HG03025 (cell line): ENCODE results near the gene PNLDC1.
"Not testable (repeated sequence)": the region's sequence is repeated elsewhere in the genome, so short reads cannot be mapped to it uniquely, and the experiment has no call there.

Experiments
- ATAC-seq: cut with Tn5 transposase; IDR thresholded peaks from one replicate; pipeline ENCODE4 v1.9.1; 2021; ENCODE audit warnings: mild to moderate bottlenecking, moderate library complexity; ENCODE audit not compliant: unreplicated experiment, low FRiP score

PNLDC1 gene

GRCh38 chr6:159817951-159818739 is 18.1 kb downstream of the PNLDC1 start:
- ATAC-seq = no peak

- ATAC-seq = no peak
Measured at GRCh38 chr6:159819098-159819497, 19.0 kb downstream of the PNLDC1 start.

- no peak for ATAC-seq
Measured at GRCh38 chr6:159819932-159820640, 20.0 kb downstream of the PNLDC1 start.

GRCh38 chr6:159821122-159821521 is 21.0 kb downstream of the PNLDC1 start:
- no peak for ATAC-seq

- no peak for ATAC-seq
Measured at GRCh38 chr6:159821726-159822125, 21.6 kb downstream of the PNLDC1 start.

- no peak for ATAC-seq
Measured at GRCh38 chr6:159823953-159824352, 23.9 kb downstream of the PNLDC1 start.

- not testable (repeated sequence) for ATAC-seq
Measured at GRCh38 chr6:159824690-159825089, 24.6 kb downstream of the PNLDC1 start.

GRCh38 chr6:159826004-159826403 is 25.9 kb downstream of the PNLDC1 start:
- ATAC-seq = no peak

GRCh38 chr6:159826968-159827647 is 27.0 kb downstream of the PNLDC1 start:
- no peak for ATAC-seq

GRCh38 chr6:159828074-159828473 is 28.0 kb downstream of the PNLDC1 start:
- no peak for ATAC-seq

- ATAC-seq = no peak
Measured at GRCh38 chr6:159829526-159829925, 29.4 kb downstream of the PNLDC1 start.

GRCh38 chr6:159830501-159831372 is 30.7 kb downstream of the PNLDC1 start:
- no peak for ATAC-seq

GRCh38 chr6:159831373-159831679 is 31.2 kb downstream of the PNLDC1 start:
- no peak for ATAC-seq

- no peak for ATAC-seq
Measured at GRCh38 chr6:159832946-159833345, 32.9 kb downstream of the PNLDC1 start.

- ATAC-seq = no peak
Measured at GRCh38 chr6:159833556-159833955, 33.5 kb downstream of the PNLDC1 start.

- ATAC-seq = no peak
Measured at GRCh38 chr6:159833997-159834603, 34.0 kb downstream of the PNLDC1 start.

GRCh38 chr6:159836718-159837490 is 36.8 kb downstream of the PNLDC1 start:
- no peak for ATAC-seq

GRCh38 chr6:159837511-159837910 is 37.4 kb downstream of the PNLDC1 start:
- ATAC-seq = no peak

GRCh38 chr6:159838020-159838744 is 38.1 kb downstream of the PNLDC1 start:
- no peak for ATAC-seq
